Measurements from ENCODE around the gene C10orf120. TPM values are rescaled to one million over a fixed set of nuclear protein-coding genes. Genes with fewer than 3 reads are reported as not detected.

Gene C10orf120
- total and polyA plus RNA-seq, 5 experiments from 2014 or later = not detected

DNA sequence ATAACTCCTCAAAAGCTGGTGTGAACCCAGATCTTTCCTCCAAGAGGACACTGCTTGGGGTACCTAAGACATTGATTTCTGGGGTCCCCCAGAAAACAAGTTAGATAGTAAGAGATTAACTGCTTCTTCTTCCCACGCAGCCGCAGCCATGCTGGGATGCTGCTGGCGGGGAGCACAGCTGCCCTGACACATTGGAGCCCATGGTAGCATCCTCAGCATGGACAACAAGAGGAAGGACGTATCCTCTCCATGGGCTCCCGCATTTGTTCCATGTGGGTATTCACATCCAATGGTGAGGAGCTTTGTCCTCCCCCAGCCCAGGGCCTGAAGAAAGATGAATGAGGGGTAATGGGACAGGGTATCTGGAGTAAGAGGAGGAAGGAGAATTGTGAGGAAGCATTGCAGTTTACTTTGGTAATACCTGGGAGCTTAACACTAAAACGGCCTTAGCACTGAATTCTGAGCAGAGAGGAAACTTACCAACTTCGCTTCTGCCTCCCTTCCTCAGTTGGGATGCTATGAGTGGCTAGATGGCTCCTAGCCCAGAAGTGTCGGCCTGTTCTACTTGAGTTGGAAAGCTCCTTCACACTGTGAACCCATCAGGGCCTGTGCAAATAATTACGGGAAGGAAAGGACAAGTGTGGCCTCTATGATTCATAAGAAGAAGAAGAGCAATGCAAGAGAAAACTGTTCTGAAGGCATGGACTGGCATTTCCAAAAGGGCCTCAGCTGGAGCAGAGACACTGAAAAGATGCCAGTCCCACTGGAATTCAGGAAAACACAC, 43.9 kb downstream of the C10orf120 start:
- Mint-ChIP-seq H3K27ac (no peak overlapping the region), H3K4me1 (no peaks in the 10 kb centered on the region), H3K9me3 (peaks cover 0 to 11% (median 0%) of the 10 kb centered on the region in 9 donors), H3K4me3 (no peak overlapping the region), H3K27me3 (peaks cover 4 to 49% (median 17%) of the 10 kb centered on the region in 5 donors), H3K36me3 (peaks cover 0 to 4% (median 0%) of the 10 kb centered on the region in 3 donors)
- POLR2A ChIA-PET = no interaction called here
- DNase-seq = peak in 1 of 10 donors; percentile 18
- no peak for ATAC-seq

DNA sequence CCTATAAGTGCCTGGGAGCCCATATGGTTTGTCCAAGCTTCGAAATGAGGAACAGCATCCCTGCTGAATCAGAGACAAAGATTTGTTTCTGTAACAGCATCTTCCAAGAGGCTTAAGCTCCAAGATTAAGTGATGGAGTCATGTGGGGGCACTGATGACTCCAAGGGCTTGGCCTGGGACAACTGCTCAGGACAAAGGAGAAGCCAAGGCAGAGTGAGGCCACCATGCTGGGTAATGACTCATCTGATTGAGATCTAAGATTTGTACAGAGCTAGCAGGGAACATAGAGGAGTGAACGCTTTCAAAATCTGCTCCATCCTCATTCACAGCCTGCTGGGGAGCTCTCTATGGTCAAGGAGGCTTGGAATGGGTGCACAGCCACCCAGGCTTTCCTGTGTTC, 49.3 kb downstream of the C10orf120 start:
- no peak for ATAC-seq
- H3K27ac Mint-ChIP-seq = no peak overlapping the region
- no peaks in the 10 kb centered on the region for H3K4me1 Mint-ChIP-seq
- POLR2A ChIA-PET = no interaction called here
- peaks cover 1 to 42% (median 25%) of the 10 kb centered on the region in 5 donors for H3K27me3 Mint-ChIP-seq
- peak in 1 of 10 donors; percentile 9 for DNase-seq
- H3K36me3 Mint-ChIP-seq = peaks cover 0 to 4% (median 0%) of the 10 kb centered on the region in 3 donors
- H3K4me3 Mint-ChIP-seq = no peak overlapping the region
- peaks cover 0 to 11% (median 0%) of the 10 kb centered on the region in 9 donors for H3K9me3 Mint-ChIP-seq

DNA sequence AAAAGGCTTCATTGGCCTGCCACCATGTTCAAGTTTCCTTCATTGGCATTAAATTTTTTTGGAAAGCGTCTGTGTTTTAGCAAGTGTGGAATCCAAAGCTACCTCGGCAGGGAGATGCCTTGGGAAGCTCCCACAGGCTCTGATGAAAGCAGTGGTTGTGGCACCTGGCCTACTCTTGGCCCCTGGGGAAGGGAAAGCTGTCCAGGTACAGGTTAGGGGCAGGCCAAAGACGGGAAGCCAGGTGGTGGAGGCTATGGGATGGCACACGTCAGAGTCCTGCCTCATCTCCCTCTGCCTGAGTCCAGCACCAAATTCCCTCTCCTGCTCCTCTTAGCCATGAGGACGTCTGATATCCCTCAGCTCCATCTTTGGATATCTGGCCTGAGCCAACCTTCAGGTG, 49.7 kb downstream of the C10orf120 start:
- Mint-ChIP-seq H3K27me3 (peaks cover 1 to 38% (median 25%) of the 10 kb centered on the region in 5 donors), H3K27ac (no peak overlapping the region), H3K4me3 (no peak overlapping the region), H3K4me1 (no peaks in the 10 kb centered on the region), H3K9me3 (peaks cover 0 to 11% (median 0%) of the 10 kb centered on the region in 9 donors), H3K36me3 (peaks cover 0 to 4% (median 0%) of the 10 kb centered on the region in 3 donors)
- POLR2A ChIA-PET = no interaction called here
- ATAC-seq (no peak), DNase-seq (peak in 1 of 10 donors; percentile 41)

DNA sequence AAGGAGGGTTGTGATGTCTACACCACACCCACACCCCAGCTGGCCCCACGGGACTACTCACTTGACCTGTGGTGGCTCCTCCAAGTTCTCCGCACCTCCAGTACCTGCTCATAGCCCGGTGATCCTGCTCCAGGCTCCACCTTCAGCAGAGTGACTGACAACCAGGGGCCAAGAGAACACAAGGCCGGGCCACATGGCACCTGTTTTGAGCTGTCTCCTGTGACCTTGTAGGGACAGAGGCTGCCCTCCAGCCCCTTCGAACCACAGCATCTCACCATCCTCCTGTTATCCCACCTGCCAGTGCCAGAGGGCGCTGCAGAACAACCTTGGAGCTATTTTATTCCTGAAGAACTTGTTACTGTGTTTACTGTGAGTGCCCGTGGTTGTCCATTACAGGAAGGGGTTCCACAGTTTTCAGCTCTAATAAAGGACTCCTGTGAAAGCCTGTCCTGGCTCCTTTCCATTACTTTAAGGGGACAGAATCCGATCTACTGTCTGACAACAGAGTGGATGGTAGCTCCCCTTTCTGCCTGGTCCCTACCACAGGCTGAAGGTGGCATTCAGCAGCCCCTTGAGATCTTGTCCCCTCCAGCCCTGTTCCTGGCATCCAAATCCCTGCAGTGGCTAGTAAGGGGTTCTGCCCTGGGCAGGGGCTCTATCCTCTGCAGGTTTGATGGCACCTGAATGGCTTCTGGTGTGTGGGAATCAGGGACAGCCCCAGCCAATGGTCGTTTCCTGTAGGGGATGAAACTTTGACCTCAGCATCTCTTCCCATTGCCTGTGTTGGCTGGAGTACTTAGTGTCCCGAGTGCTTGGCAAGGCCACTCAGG, 50.8 kb downstream of the C10orf120 start:
- H3K36me3 Mint-ChIP-seq = peaks cover 0 to 4% (median 0%) of the 10 kb centered on the region in 3 donors
- DNase-seq (peak in 3 of 10 donors; percentile 5 to 59 (median 7)), ATAC-seq (no peak)
- H3K4me3 Mint-ChIP-seq = no peak overlapping the region
- peaks cover 0 to 11% (median 0%) of the 10 kb centered on the region in 9 donors for H3K9me3 Mint-ChIP-seq
- H3K27me3 Mint-ChIP-seq = peaks cover 1 to 31% (median 28%) of the 10 kb centered on the region in 5 donors
- H3K27ac Mint-ChIP-seq = no peak overlapping the region
- no peaks in the 10 kb centered on the region for H3K4me1 Mint-ChIP-seq
- POLR2A ChIA-PET = no interaction called here

Other genes with a start within 250 kb of the C10orf120 start
- gene ARMS2, start 245.2 kb downstream of the C10orf120 start, total RNA-seq = not detected
- gene ARMS2, start 245.2 kb downstream of the C10orf120 start, polyA plus RNA-seq = not detected
- not detected for gene HTRA1, start 238.3 kb downstream of the C10orf120 start, total RNA-seq
- not detected for gene HTRA1, start 238.3 kb downstream of the C10orf120 start, polyA plus RNA-seq
- not detected for gene DMBT1, start 139.1 kb downstream of the C10orf120 start, total RNA-seq
- not detected for gene DMBT1, start 139.1 kb downstream of the C10orf120 start, polyA plus RNA-seq
- gene CUZD1, start 146.0 kb upstream of the C10orf120 start, total RNA-seq = 1 to 10 TPM; 3.9 to 4.1 TPM
- under 1 TPM; 0.50 to 0.83 (median 0.64) TPM for gene CUZD1, start 146.0 kb upstream of the C10orf120 start, polyA plus RNA-seq
- gene FAM24B, start 179.7 kb upstream of the C10orf120 start, total RNA-seq = 10 to 100 TPM; 16.5 to 18.5 TPM
- 1 to 10 TPM; 3.5 to 7.9 (median 7.7) TPM for gene FAM24B, start 179.7 kb upstream of the C10orf120 start, polyA plus RNA-seq
- not detected for gene FAM24A, start 210.8 kb upstream of the C10orf120 start, total RNA-seq
- not detected for gene FAM24A, start 210.8 kb upstream of the C10orf120 start, polyA plus RNA-seq

Measured in naive thymus-derived CD8-positive, alpha-beta T cell (primary cell).